Activated CD8-positive, alpha-beta T cell treated with anti-CD3 and anti-CD28 coated beads for 36 hours (primary cell): Measurements from ENCODE around the gene DIRAS1. TPM values are rescaled to one million over a fixed set of nuclear protein-coding genes. Genes with fewer than 3 reads are reported as not detected.

Experiments
- ATAC-seq: fragments of 200-7000 bp; cut with Tn5 transposase; one replicate; pipeline ENCODE4 v1.10.0; 2021; ENCODE audit warnings: mild to moderate bottlenecking, moderate library complexity
- CTCF ChIA-PET: fragments of 350-600 bp; sonication (Branson Sonifier 250); formaldehyde crosslinking; loops from one replicate; lab custom pipeline; 2021; ENCODE audit warnings: antibody characterized with exemption; lab: Charles Lee
- POLR2A ChIA-PET: fragments of 350-600 bp; sonication (Branson Sonifier 250); formaldehyde crosslinking; loops from one replicate; lab custom pipeline; 2021; ENCODE audit warnings: antibody characterized with exemption; lab: Charles Lee
- DNase-seq: peaks from one replicate; pipeline ENCODE4 v3.0.0-alpha.2; 2020
- H3K27ac Mint-ChIP-seq: one replicate; pipeline ENCODE4 v1.8.0; 2021; ENCODE audit warnings: mild to moderate bottlenecking, mixed read lengths
- H3K27me3 Mint-ChIP-seq: one replicate; pipeline ENCODE4 v1.8.0; 2021; ENCODE audit warnings: mixed read lengths
- H3K36me3 Mint-ChIP-seq: one replicate; pipeline ENCODE4 v1.8.0; 2021; ENCODE audit warnings: low read depth, mixed read lengths
- H3K4me1 Mint-ChIP-seq: one replicate; pipeline ENCODE4 v1.8.0; 2021; ENCODE audit warnings: low read depth, mixed read lengths
- H3K4me3 Mint-ChIP-seq: one replicate; pipeline ENCODE4 v1.8.0; 2021; ENCODE audit warnings: mild to moderate bottlenecking, moderate library complexity, mixed read lengths
- H3K9me3 Mint-ChIP-seq: one replicate; pipeline ENCODE4 v1.8.0; 2021; ENCODE audit warnings: mixed read lengths
- intact Hi-C: fragments of 100-400 bp; cut with micrococcal nuclease; formaldehyde crosslinking; loops from one replicate; pipeline ENCODE4 v1.10.0; 2022
- total RNA-seq, 2 experiments: library from RNA; stranded (reverse); gene quantifications; one replicate each; pipeline ENCODE4 v1.2.3, GENCODE V29; 2021
- TF ChIP-seq, protein P1 (sequence below): fragments of 200-600 bp; IDR thresholded peaks from one replicate; pipeline ENCODE4 v1.8.0; 2022; ENCODE audit warnings: antibody characterized with exemption, mild to moderate bottlenecking

DIRAS1 gene
- total RNA-seq, 2 experiments from 2014 or later, result 0.09 TPM; not detected in 1

DNA sequence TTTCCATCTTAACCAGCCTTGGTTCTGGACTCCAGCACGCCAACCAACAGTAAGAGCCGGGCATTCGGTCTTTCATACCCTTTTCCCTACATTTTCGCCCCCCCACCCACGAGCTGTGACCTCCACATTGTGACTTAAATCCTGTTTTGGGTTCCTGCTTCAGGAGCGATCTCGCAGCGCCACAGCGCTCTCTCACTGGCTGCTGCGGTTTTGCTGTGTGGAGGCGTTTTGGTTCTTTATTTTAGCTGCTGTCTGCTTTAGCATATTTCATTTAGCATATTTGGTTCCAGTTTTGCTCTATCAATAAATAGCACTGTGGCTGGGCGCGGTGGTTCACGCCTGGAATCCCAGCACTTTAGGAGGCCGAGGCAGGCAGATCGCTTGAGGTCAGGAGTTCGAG is 38.2 kb upstream of the DIRAS1 start:
- intact Hi-C loops, result no loop called here
- POLR2A ChIA-PET, result interaction anchor here (0.9 kb wide), 1 partner anchor 24 kb away, joined by 3 read pairs; the partner anchor contains the start of gene SGTA
- peaks cover 26% of the 10 kb centered on the region for H3K36me3 Mint-ChIP-seq

DNA sequence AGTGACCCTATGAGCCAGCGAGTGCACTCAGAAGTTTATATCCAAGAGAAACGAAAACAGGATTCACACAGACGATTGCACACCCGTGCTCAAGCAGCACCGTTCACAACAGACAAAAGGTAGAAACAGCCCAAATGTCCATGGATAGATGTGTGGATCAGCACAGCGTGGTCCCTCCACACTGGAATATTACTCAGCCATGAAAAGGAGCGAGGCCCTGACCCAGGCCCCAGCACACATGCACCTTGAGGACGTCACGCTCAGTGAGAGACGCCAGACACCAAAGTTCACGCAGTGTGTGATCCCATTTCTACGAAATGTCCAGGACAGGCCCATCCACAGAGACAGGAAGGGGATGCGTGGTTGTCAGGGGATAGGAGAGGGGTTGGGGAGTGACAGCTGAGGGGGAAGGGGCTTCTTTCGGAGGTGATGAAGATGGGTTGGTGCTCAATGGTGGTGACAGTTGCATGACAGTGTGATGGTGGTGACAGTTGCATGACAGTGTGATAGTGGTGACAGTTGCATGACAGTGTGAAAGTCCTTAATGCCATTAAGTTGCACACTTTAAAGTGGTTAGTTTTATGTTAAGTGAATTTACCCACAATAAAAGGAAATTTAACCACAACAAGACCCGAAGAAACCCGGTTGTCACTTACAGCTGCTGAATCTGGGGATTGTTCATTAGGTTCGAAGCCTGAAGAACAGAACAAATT is 37.6 kb upstream of the DIRAS1 start:
- CTCF ChIA-PET, result interaction anchor here (1.0 to 3.4 kb wide), 2 partner anchors 9 to 110 kb away, joined by 5 to 10 read pairs; no protein-coding TSS in a partner anchor
- POLR2A ChIA-PET, result interaction anchor here (0.7 to 0.9 kb wide), 2 partner anchors 24 to 68 kb away, joined by 3 read pairs; partner anchors contain the start of gene SGTA

More for the DNA sequence above, 38.2 kb upstream of the DIRAS1 start:
- no peak for ATAC-seq
- H3K4me3 Mint-ChIP-seq, result no peak overlapping the region
- no peaks in the 10 kb centered on the region for H3K27me3 Mint-ChIP-seq
- TF ChIP-seq, protein P1, sequence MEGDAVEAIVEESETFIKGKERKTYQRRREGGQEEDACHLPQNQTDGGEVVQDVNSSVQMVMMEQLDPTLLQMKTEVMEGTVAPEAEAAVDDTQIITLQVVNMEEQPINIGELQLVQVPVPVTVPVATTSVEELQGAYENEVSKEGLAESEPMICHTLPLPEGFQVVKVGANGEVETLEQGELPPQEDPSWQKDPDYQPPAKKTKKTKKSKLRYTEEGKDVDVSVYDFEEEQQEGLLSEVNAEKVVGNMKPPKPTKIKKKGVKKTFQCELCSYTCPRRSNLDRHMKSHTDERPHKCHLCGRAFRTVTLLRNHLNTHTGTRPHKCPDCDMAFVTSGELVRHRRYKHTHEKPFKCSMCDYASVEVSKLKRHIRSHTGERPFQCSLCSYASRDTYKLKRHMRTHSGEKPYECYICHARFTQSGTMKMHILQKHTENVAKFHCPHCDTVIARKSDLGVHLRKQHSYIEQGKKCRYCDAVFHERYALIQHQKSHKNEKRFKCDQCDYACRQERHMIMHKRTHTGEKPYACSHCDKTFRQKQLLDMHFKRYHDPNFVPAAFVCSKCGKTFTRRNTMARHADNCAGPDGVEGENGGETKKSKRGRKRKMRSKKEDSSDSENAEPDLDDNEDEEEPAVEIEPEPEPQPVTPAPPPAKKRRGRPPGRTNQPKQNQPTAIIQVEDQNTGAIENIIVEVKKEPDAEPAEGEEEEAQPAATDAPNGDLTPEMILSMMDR, result no peak
- H3K27ac Mint-ChIP-seq, result no peak overlapping the region
- CTCF ChIA-PET, result interaction anchor here (1.0 to 3.4 kb wide), 2 partner anchors 10 to 111 kb away, joined by 5 to 10 read pairs; no protein-coding TSS in a partner anchor
- no peaks in the 10 kb centered on the region for H3K9me3 Mint-ChIP-seq
- H3K4me1 Mint-ChIP-seq, result no peaks in the 10 kb centered on the region
- peak; percentile 23 for DNase-seq

DNA sequence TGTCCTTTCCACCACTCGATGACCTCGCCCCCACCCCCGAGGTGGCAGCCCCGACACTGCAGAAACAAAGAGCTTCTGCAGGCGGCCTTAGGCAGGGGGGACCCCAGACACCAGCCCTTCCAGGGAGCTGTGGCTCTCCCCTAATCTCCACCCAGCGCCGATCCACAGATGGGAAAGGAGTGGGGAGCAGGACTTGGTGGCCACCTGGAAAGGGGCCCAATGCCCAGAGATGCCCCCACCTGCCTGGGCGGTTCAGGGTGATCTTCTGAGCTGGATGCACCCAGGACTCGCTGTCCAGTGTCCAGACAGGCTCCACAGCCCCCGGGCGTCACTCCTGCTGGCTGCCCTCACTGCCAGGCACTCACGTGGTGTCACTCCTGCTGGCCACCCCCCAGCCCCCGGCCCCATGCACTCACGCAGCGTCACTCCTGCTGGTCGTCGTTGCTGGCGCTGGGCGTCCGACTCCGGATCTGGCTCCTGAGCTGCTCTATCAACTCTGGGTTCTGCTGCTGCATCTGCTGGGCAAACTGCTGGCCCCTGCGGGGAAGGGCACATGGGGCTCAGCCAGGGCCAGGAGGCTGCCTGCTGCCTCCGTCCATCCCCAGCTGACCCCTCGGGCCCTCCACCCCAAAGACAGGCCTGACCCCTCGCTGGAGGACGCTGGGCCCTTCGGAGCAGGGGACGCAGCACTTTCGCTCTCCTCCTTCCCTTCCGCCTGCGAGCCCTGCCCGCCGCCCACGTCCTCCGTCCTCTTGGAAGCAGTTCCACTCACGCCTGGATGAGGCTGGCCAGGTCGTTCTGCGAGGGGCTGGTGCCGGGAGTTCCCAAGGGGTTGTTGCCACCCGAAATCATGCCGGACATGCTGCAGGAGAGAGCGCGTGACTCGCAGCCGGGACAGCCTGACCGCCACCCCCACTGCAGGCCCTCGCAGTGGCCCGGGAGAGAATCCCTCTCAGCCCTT is 36.0 kb upstream of the DIRAS1 start:
- Mint-ChIP-seq H3K4me1 (peaks cover 13% of the 10 kb centered on the region), H3K36me3 (peaks cover 22% of the 10 kb centered on the region), H3K4me3 (no peak overlapping the region), H3K27ac (no peak overlapping the region), H3K9me3 (no peaks in the 10 kb centered on the region), H3K27me3 (no peaks in the 10 kb centered on the region)
- DNase-seq (no peak), ATAC-seq (no peak)
- CTCF ChIA-PET, result interaction anchor here (1.1 kb wide), 1 partner anchor 109 kb away, joined by 4 read pairs; no protein-coding TSS in a partner anchor
- POLR2A ChIA-PET, result no interaction called here
- TF ChIP-seq, protein P1, result no peak
- intact Hi-C loops, result no loop called here

More for the DNA sequence above, 37.6 kb upstream of the DIRAS1 start:
- Mint-ChIP-seq H3K4me3 (no peak overlapping the region), H3K27me3 (no peaks in the 10 kb centered on the region), H3K27ac (no peak overlapping the region), H3K9me3 (no peaks in the 10 kb centered on the region), H3K4me1 (peaks cover 2% of the 10 kb centered on the region), H3K36me3 (peaks cover 26% of the 10 kb centered on the region)
- ATAC-seq, result peak; percentile 34
- TF ChIP-seq, protein P1, result no peak
- intact Hi-C loops, result no loop called here
- no peak for DNase-seq

DNA sequence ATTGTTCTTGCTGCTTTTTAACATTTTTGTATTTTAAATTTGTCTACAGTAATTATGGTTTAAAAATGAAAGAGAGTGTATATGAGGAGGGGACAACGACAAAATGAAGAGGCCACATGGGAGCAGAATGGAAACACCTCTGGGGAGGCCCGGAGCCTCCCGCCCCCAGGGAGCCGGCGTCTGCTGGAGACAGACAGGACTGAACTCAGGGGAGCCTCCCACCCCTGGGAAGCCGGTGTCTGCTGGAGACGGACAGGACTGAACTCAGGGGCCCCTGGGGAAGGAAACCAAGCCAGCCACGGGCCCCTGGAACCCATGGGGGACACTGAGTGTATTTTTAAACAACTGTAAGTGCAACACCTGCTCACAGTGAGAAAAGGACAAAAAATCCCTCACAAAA is 35.3 kb upstream of the DIRAS1 start:
- DNase-seq (no peak), ATAC-seq (no peak)
- ChIA-PET POLR2A (interaction anchor here (1.0 kb wide), 1 partner anchor 16 kb away, joined by 4 read pairs; no protein-coding TSS in a partner anchor), CTCF (no interaction called here)
- peaks cover 13% of the 10 kb centered on the region for H3K4me1 Mint-ChIP-seq
- no peak overlapping the region for H3K27ac Mint-ChIP-seq
- H3K9me3 Mint-ChIP-seq, result no peaks in the 10 kb centered on the region
- no peak overlapping the region for H3K4me3 Mint-ChIP-seq
- H3K27me3 Mint-ChIP-seq, result no peaks in the 10 kb centered on the region
- TF ChIP-seq, protein P1, result no peak
- intact Hi-C loops, result no loop called here
- H3K36me3 Mint-ChIP-seq, result peaks cover 17% of the 10 kb centered on the region
